IMR-90 (cell line): ENCODE measurements around the gene MAMDC4.

Experiments used
- CHD1 ChIP-seq: IDR thresholded peaks from 2 replicates; pipeline ENCODE4 v1.6.1; 2012; ENCODE audit warnings: low read depth, low read length, improper control_type of control experiment
- POLR2A ChIP-seq: IDR thresholded peaks from 2 replicates; pipeline ENCODE4 v1.6.1; 2012; ENCODE audit warnings: mild to moderate bottlenecking, low read depth, low read length
- SMC3 ChIP-seq: fragments of 150-350 bp; IDR thresholded peaks from 2 replicates; pipeline ENCODE4 v1.6.1; 2016; ENCODE audit warnings: low read depth, mild to moderate bottlenecking, antibody characterized with exemption, low read length, moderate library complexity
- TF ChIP-seq, protein P1 (sequence below): conservative IDR thresholded peaks from 2 replicates; pipeline ENCODE4 v1.5.1; 2012; ENCODE audit warnings: mild to moderate bottlenecking, low read depth, low read length, improper control_type of control experiment

DNA sequence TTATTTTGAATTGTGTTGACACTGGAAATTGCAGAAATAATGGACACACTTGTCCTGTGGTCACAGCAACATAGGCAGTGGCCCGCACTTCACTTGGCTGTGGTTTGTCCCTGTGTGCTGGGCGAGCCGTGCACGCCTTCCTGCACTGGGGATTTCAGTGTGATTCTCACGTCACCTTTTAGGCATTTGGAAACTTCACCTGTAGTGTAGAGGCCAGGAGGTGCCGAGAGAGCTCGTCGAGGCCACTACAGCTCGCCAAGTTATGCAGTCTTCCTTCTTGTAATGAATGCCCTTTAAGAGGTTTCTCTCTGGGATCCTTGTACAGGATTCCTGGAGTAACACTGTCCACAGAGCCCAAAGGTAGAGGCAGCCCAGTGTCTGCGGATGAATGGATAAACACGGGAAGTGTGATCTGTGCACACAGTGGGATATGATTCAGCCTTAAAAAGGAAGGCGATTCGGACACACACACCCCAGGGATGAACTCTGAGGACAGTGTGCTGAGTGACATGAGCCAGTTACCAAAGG, 48.9 kb downstream of the MAMDC4 start:
- TF ChIP-seq, protein P1, sequence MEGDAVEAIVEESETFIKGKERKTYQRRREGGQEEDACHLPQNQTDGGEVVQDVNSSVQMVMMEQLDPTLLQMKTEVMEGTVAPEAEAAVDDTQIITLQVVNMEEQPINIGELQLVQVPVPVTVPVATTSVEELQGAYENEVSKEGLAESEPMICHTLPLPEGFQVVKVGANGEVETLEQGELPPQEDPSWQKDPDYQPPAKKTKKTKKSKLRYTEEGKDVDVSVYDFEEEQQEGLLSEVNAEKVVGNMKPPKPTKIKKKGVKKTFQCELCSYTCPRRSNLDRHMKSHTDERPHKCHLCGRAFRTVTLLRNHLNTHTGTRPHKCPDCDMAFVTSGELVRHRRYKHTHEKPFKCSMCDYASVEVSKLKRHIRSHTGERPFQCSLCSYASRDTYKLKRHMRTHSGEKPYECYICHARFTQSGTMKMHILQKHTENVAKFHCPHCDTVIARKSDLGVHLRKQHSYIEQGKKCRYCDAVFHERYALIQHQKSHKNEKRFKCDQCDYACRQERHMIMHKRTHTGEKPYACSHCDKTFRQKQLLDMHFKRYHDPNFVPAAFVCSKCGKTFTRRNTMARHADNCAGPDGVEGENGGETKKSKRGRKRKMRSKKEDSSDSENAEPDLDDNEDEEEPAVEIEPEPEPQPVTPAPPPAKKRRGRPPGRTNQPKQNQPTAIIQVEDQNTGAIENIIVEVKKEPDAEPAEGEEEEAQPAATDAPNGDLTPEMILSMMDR: no peak
- TF ChIP-seq POLR2A (no peak), CHD1 (no peak), SMC3 (no peak)
